ENCODE measurements around the gene TPP1.
A peak's percentile ranks its signal among the peaks of the same experiment; 100 is the strongest.

The TPP1 gene

DNA sequence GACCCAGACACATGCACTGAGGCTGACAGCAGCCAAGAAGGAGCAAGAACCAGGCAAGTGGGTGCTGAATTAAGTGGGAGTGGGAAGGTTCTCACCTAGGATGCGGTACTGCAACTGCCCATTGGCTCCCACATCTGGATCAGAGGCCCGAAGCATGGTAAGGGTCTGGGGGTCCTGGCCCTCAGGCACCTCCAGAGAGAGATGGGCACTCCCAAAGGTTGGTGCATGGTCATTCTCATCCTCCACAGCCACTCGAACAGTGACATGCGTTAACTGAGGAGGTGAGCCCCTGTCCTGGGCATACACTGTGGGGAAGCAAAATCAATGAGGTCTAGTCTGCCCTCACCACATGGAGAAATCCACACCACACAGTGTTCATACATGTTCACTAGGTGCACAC, 9.3 kb upstream of the TPP1 start:
- H3K27me3 Mint-ChIP-seq = no peaks in the 10 kb centered on the region
- ATAC-seq (replicated peaks) = no peak

DNA sequence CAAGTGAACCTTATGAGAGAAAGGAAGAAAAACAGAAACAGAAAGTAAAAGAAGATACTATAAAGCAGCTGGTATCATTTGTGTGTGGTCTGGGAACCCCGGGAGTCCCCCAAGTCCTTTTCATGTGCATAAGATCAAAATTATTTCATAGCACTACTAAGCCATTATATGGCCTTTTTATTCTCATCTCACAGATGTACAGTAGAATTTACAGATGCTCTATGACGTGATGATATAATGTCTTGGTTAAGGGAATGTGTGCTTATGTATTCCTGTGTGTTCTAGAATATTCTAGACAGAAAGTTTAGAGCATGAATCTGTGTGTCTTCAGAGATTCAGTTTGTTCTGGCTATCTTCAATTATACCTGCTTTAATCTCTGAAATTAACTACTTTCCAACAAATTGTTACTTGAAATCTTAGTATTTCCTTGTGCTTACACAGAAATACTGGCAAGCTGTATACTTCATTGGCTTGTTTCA, 8.6 kb upstream of the TPP1 start:
- H3K9me3 Mint-ChIP-seq = no peaks in the 10 kb centered on the region
- H3K36me3 Mint-ChIP-seq = no peaks in the 10 kb centered on the region
- DNase-seq (no peak), ATAC-seq (replicated peaks) (peak; percentile 73 to 77)
- peak overlapping the region in 1 of 2 donors; percentile 47 for H3K4me3 Mint-ChIP-seq
- no peaks in the 10 kb centered on the region for H3K27me3 Mint-ChIP-seq
- peak overlapping the region; percentile 87 for H3K27ac Mint-ChIP-seq
- H3K4me1 Mint-ChIP-seq = peaks cover 14 to 27% of the 10 kb centered on the region in 2 donors

More for the DNA sequence above, 9.3 kb upstream of the TPP1 start:
- no peak overlapping the region for H3K27ac Mint-ChIP-seq
- H3K36me3 Mint-ChIP-seq = no peaks in the 10 kb centered on the region
- DNase-seq = no peak
- H3K9me3 Mint-ChIP-seq = no peaks in the 10 kb centered on the region
- peaks cover 14 to 27% of the 10 kb centered on the region in 2 donors for H3K4me1 Mint-ChIP-seq
- H3K4me3 Mint-ChIP-seq = no peak overlapping the region

DNA sequence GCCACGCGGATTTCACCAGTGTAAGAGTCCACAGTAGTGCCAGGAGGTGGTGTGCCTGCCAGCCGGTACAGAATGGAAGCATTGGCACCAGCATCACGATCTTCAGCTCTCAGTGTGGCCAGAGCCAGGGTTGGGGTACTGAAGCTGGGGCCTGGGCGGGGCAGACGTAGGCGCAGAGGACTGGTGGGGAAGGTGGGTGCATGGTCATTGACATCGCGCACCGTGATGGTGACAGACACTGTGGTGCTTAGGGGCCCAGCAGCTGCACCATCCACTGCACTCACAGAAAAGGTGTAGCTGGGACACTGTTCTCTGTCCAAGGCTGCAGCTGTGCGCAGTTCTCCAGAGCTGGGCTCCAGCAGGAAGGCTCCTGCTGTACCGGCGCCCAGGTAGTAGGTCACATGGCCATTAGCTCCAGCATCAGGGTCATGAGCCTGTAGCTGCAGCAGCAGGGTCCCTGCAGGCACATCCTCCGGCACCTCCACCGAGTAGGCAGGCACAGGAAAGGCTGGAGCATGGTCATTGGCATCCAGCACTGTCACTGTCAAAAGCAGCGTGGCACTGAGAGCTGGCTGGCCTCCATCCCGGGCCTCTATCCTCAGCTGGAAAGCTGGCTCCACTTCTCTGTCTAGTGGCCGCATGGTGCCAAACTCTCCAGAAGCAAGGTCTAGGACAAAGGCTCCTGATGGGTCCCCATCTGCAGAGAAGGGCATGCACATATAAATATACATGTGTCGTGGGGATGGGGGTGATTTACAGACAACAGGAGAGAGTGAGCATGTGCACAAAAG, 7.9 kb upstream of the TPP1 start:
- ATAC-seq (replicated peaks) (no peak), DNase-seq (no peak)
- Mint-ChIP-seq H3K27ac (peak overlapping the region; percentile 87), H3K9me3 (no peaks in the 10 kb centered on the region), H3K4me1 (peaks cover 14 to 27% of the 10 kb centered on the region in 2 donors), H3K36me3 (no peaks in the 10 kb centered on the region), H3K27me3 (no peaks in the 10 kb centered on the region), H3K4me3 (peak overlapping the region in 1 of 2 donors; percentile 47)

DNA sequence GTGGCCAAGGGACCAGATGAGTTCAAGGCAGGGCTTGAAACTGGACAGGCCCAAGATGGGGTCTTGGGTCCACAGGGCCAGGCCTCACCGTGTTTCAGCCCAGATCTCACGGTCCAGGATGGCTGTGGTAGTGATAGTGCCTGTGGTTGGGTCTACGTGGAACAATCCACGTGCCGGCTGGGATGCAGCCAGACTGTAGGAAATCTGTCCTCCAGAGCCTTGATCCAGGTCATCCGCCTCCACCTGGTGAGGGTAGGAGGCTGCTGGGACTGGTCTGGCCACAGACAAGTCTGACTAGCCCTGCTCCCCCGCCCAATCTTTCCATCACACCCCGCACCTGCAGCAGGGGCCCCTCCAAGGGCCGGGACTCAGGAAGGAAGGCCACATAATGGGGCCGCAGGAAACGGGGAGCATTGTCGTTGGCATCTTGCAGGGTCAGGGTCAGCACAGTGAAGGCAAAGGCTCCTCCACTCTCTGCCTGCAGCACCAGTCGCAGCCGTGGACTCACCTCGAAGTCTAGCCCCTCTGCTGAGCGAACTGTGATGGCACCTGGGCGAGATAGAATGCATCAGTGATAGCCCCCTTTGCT, 6.7 kb upstream of the TPP1 start:
- ATAC-seq (replicated peaks) (no peak), DNase-seq (no peak)
- peaks cover 17 to 22% of the 10 kb centered on the region in 2 donors for H3K4me1 Mint-ChIP-seq
- no peak overlapping the region for H3K4me3 Mint-ChIP-seq
- H3K9me3 Mint-ChIP-seq = no peaks in the 10 kb centered on the region
- H3K36me3 Mint-ChIP-seq = no peaks in the 10 kb centered on the region
- H3K27ac Mint-ChIP-seq = no peak overlapping the region
- no peaks in the 10 kb centered on the region for H3K27me3 Mint-ChIP-seq

DNA sequence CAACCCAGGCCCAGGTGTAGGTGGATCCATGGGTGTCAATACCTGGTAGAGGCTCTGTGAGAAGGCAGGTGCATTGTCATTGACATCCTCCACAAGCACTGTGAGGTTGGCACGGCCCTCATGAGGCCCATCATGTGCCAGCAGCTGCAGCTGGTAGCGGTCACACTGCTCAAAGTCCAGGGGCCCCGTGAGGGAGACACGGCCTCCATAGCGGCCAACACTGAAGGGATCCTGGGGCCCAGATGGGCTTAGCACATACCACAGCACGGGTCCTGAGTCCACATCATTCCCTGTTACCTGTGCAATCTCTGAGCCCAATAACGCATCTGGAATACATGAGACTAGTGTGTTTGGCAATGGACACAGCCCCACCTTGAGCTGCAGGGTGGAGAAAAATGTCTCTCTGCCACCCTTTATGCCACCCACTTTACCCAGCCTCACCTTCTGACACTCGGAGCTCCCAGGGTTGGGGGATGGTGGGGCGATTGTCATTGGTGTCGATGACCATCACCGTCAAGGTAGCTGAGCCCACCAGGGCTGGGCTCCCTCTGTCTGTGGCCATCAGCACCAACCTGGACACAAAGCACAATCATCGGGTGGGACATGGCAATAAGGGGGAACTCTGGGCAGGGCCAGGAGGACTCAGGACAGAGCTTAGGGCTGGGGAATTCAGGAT, 6.1 kb upstream of the TPP1 start:
- no peaks in the 10 kb centered on the region for H3K27me3 Mint-ChIP-seq
- no peaks in the 10 kb centered on the region for H3K36me3 Mint-ChIP-seq
- no peak overlapping the region for H3K4me3 Mint-ChIP-seq
- ATAC-seq (replicated peaks) (no peak), DNase-seq (no peak)
- H3K4me1 Mint-ChIP-seq = peaks cover 17 to 22% of the 10 kb centered on the region in 2 donors
- peak overlapping the region; percentile 51 for H3K27ac Mint-ChIP-seq
- no peaks in the 10 kb centered on the region for H3K9me3 Mint-ChIP-seq

DNA sequence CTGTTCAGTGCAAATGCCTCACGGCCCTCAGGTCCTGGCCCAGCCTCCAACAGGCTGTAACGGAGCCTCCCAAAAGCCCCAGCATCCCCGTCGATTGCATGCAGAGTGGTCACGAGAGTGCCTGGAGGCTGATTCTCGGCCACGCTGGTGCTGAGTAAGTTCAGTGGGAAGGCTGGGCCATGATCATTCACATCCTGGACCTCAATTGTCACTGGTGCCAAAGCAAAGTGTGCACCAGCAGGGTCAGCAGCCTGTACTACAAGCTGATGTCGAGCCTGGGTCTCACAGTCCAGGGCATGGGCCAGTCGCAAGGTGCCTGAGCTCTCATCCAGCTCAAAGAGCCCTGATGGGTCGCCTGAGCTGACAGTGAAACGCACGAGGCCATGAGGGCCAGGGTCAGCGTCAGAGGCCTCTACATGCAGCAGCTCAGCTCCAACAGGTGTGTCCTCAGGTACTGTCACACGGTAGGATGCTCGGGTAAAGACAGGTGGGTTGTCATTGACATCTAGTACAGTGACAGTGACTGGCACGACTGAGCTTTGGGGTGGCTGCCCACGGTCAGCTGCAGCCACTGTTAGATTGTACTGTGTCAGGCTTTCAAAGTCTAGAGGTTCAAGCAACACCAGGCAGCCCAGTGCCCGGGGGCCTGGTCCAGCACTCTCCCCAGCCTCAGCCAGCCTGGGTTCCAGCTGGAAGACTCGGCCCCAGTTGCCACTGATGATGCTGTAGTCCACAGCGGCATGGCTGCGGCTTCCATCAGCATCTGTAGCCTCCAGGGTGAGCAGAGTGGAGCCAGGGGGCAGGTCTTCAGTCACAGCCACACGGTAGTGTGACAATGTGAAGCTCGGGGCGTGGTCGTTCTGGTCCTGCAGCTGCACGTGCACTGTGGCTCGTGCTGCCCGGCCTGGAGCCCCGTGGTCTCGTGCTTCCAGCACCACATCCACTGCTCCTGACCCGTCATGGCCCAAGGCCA, 4.5 kb upstream of the TPP1 start:
- Mint-ChIP-seq H3K9me3 (no peaks in the 10 kb centered on the region), H3K4me3 (no peak overlapping the region), H3K27me3 (no peaks in the 10 kb centered on the region), H3K4me1 (peaks cover 17 to 22% of the 10 kb centered on the region in 2 donors), H3K36me3 (no peaks in the 10 kb centered on the region), H3K27ac (no peak overlapping the region)
- no peak for DNase-seq
- no peak for ATAC-seq (replicated peaks)

DNA sequence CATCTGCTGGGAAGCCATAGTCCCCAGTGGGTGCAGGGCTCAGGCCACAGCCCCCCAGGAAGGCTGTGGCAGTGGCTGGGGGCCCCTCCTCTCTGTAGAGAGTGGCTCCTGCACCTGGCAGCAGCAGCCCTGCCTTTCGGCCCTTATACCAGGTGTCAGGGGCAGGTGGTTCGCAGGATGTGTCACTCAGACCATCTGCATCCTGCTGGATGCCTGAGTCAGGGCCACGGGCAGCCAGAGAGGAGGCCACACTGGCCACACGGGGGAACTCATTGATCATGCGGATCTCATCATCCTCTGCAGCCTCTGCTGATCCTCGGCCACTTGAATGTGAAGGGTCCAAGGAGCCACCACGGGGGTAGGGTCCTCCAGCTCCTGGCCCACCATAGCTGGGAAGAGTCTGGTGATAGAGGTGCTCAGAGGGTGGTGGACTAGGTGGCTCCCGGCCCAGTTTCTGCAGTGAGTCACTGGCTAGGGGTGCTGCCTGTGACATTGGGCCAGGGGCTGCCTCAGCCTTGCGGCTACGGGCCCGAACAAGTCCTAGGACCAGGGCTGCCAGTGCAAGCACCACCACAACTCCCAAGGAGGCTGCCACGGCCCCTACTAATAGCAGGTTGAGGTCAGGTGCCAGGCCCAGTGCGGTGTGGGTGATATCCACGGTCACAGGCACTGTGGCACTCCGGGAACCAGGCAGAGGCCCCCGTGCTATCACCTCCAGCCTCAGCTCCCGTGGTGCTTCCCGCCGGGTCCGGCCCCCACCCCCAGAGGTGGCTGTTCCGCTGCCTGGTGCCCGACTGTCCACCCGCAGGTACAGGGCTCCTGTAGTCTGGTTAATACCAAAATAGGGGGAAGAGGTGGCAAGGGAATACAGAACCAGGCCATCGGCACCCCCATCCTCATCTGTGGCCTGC, 3.3 kb upstream of the TPP1 start:
- Mint-ChIP-seq H3K4me1 (peaks cover 14% of the 10 kb centered on the region in 2 donors), H3K36me3 (peaks cover 0 to under 1% of the 10 kb centered on the region in 2 donors), H3K4me3 (no peak overlapping the region), H3K27ac (no peak overlapping the region), H3K9me3 (no peaks in the 10 kb centered on the region), H3K27me3 (no peaks in the 10 kb centered on the region)
- ATAC-seq (replicated peaks) (no peak), DNase-seq (no peak)

DNA sequence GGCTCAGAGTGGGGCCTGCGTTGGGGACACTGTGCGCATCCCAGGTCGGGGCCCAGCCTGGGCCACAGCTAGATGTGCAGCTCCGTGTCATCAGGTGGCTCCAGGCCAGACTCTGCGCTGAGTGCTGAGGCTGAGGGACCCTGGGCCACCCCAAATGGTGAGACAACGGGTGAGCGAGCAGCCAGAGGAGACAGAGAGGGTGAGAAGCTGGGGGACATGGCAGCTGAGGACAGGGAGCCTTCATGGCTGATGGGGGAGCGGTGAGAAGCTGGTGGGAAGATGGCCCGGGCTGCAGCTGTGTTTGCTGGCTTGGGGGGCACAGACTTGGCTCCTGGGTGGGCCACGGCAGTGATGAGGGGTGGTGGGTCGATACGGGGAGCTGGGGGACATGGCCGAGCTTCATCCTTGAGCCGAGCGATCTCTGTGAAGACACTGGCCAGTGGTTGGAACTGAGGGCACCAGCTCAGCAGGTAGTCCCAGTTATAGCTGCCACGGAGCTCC, 2.5 kb upstream of the TPP1 start:
- Mint-ChIP-seq H3K4me3 (no peak overlapping the region), H3K36me3 (peaks cover 0 to 6% of the 10 kb centered on the region in 2 donors), H3K27me3 (no peaks in the 10 kb centered on the region)

DNA sequence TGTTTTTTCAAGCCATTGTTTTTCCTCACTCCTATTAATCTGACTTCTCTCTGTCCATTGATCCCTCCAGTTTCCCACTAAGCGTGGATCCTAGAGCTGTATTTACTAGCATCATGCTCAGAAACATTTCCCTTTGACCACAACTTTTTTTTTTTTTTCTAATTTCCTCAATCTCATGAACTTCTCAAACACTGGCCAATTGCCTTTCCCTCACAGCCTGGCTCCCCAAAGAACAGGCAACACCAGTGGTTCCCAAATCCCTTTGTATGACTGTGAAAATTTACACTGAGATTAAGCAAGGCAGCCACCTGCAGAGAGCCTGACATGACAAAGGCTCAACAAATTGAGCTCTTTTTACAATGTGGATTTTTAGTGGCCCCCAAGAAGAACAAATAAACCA, 1.4 kb upstream of the TPP1 start:
- Mint-ChIP-seq H3K27ac (no peak overlapping the region), H3K4me3 (no peak overlapping the region), H3K9me3 (no peaks in the 10 kb centered on the region), H3K27me3 (no peaks in the 10 kb centered on the region), H3K4me1 (peaks cover 19 to 21% of the 10 kb centered on the region in 2 donors), H3K36me3 (peaks cover 6 to 11% of the 10 kb centered on the region in 2 donors)
- DNase-seq = no peak
- ATAC-seq (replicated peaks) = no peak

More for the DNA sequence above, 2.5 kb upstream of the TPP1 start:
- Mint-ChIP-seq H3K27ac (peak overlapping the region; percentile 83), H3K4me1 (peaks cover 13 to 14% of the 10 kb centered on the region in 2 donors), H3K9me3 (no peaks in the 10 kb centered on the region)
- no peak for ATAC-seq (replicated peaks)
- DNase-seq = no peak

DNA sequence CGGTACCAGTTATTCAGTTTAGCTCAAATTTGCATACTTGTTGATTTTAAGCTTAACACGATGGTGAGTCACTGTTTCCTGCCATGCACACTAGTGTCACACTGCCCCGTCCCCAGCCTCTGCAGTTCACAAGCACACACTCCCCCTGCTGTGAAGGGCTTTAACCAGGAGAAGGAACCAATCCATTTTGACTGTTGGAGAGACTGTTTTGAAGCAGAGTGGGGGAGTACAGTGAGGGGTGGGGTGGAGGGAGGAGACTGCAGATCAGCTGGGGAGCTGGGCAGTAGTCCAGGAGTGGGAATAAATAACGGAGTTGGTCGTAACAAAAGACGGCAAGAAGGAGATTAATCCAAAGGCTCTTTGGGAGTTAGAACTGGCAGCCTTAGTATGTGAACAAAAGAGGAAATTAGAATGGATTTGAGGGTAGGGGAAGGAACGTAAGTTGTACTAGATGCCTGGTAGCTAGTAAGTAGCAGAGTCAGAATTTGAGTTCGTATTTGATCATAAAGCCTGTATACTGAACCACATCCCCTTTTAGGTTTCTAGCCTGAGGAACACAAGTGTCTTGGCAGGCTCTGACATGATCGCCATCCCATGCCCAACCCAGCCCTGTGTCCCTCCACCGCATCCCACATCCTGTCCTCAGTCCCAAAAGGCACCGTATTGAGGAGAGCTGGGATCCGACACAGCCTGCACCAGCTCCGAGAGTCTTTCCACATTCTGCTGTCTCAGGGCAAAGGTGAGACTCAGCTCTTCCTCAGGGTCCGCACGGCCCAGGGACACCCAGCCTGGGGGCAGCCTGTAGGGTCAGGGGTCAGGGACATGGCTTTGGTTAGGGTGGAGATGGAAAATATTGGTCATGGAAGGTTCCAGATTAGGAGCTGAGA, 862 bp downstream of the TPP1 start:
- Mint-ChIP-seq H3K27me3 (no peaks in the 10 kb centered on the region), H3K4me3 (no peak overlapping the region), H3K36me3 (peaks cover 6 to 17% of the 10 kb centered on the region in 2 donors), H3K27ac (no peak overlapping the region), H3K4me1 (peaks cover 23 to 25% of the 10 kb centered on the region in 2 donors), H3K9me3 (no peaks in the 10 kb centered on the region)
- DNase-seq (peak; percentile 47), ATAC-seq (replicated peaks) (peak; percentile 70 to 74)

DNA sequence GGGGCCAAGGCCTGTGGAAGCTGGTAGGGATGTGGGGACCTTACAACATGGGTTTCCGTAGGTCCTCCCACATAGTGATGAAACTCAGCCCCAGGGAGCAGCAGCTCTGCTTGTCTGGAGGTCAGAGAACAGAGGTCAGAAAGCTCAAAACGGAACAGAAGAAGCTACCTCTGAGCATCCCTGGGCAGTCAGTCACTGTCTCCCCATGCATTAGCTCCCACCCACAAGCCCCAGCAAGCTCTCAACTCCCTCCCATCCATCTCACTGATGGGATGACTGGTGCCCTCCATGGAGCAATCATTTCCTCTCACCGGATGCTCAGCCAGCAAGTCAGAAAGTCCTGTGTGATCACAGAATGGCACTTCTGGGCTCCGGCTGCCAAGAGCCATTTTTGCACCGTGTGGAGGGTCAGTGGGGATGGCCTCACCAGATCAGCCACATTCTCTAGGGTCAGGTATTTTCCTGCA, 1.9 kb downstream of the TPP1 start:
- H3K9me3 Mint-ChIP-seq = no peaks in the 10 kb centered on the region
- peaks cover 6 to 17% of the 10 kb centered on the region in 2 donors for H3K36me3 Mint-ChIP-seq
- peak overlapping the region; percentile 43 for H3K27ac Mint-ChIP-seq
- H3K27me3 Mint-ChIP-seq = no peaks in the 10 kb centered on the region
- H3K4me3 Mint-ChIP-seq = peak overlapping the region in 1 of 2 donors; percentile 37
- H3K4me1 Mint-ChIP-seq = peaks cover 23 to 25% of the 10 kb centered on the region in 2 donors
- DNase-seq (no peak), ATAC-seq (replicated peaks) (no peak)

Measured in stimulated activated naive B cell treated with anti-CD40 and anti-IgM and Interleukin-4, amounts not matched to agents 10 μg/mL and 1 μg/mL and 100 μg/mL, for 72 hours (primary cell).